ACC112 (cell line): ENCODE measurements around the gene NTM.

Experiments
- H2AFZ ChIP-seq: fragments of 200-600 bp; sonication (generic); one replicate; pipeline ENCODE4 v1.6.0; 2017; ENCODE audit warnings: antibody characterized with exemption, low read length; ENCODE audit not compliant: unreplicated experiment
- H3K27ac ChIP-seq: fragments of 200-600 bp; sonication (generic); 2 replicates; pipeline ENCODE4 v1.5.1; 2014; ENCODE audit warnings: low read depth, mild to moderate bottlenecking, antibody characterized with exemption, low read length, moderate library complexity
- H3K27me3 ChIP-seq: fragments of 200-600 bp; sonication (generic); 2 replicates; pipeline ENCODE4 v1.6.1; 2014; ENCODE audit warnings: mild to moderate bottlenecking, antibody characterized with exemption, low read length, moderate library complexity, mixed read lengths; ENCODE audit not compliant: insufficient read depth
- H3K36me3 ChIP-seq: fragments of 200-600 bp; sonication (generic); 2 replicates; pipeline ENCODE4 v1.6.1; 2016; ENCODE audit warnings: mild to moderate bottlenecking, antibody characterized with exemption, low read length, moderate library complexity, mixed read lengths; ENCODE audit not compliant: insufficient read depth
- H3K4me1 ChIP-seq: fragments of 200-600 bp; sonication (generic); one replicate; pipeline ENCODE4 v1.6.1; 2016; ENCODE audit warnings: low read length, mixed read lengths; ENCODE audit not compliant: insufficient read depth, unreplicated experiment, control insufficient read depth
- H3K4me3 ChIP-seq: fragments of 200-600 bp; sonication (generic); 2 replicates; pipeline ENCODE4 v1.5.1; 2014; ENCODE audit warnings: mild to moderate bottlenecking, low read depth, low read length
- H3K79me2 ChIP-seq: fragments of 200-600 bp; sonication (generic); one replicate; pipeline ENCODE4 v1.6.0; 2016; ENCODE audit warnings: low read length; ENCODE audit not compliant: control insufficient read depth, unreplicated experiment, insufficient read depth

NTM gene

GRCh38 chr11:131633921-131634715 is 263.7 kb downstream of the NTM start:
- Histone ChIP-seq H3K27ac (no peak overlapping the region), H3K4me3 (no peak overlapping the region), H3K79me2 (no peaks in the 10 kb centered on the region), H3K4me1 (no peaks in the 10 kb centered on the region), H3K36me3 (no peaks in the 10 kb centered on the region), H3K27me3 (peaks cover 18% of the 10 kb centered on the region; the same call in 1 of the 2 replicates), H2AFZ (no peak overlapping the region)

GRCh38 chr11:131637469-131638175 is 267.2 kb downstream of the NTM start:
- Histone ChIP-seq H3K4me1 (no peaks in the 10 kb centered on the region), H2AFZ (no peak overlapping the region), H3K36me3 (no peaks in the 10 kb centered on the region), H3K27me3 (peaks cover 3% of the 10 kb centered on the region; the same call in 1 of the 2 replicates), H3K79me2 (no peaks in the 10 kb centered on the region), H3K27ac (no peak overlapping the region), H3K4me3 (no peak overlapping the region)

GRCh38 chr11:131638889-131639288 is 268.5 kb downstream of the NTM start:
- H2AFZ ChIP-seq: no peak overlapping the region
- no peak overlapping the region for H3K4me3 ChIP-seq
- H3K27me3 ChIP-seq: peaks cover 3% of the 10 kb centered on the region; the same call in 1 of the 2 replicates
- H3K36me3 ChIP-seq: no peaks in the 10 kb centered on the region
- no peak overlapping the region for H3K27ac ChIP-seq
- H3K4me1 ChIP-seq: no peaks in the 10 kb centered on the region
- no peaks in the 10 kb centered on the region for H3K79me2 ChIP-seq

- no peak overlapping the region for H3K27ac ChIP-seq
- H2AFZ ChIP-seq: no peak overlapping the region
- no peak overlapping the region for H3K4me3 ChIP-seq
- H3K36me3 ChIP-seq: no peaks in the 10 kb centered on the region
- no peaks in the 10 kb centered on the region for H3K4me1 ChIP-seq
- H3K79me2 ChIP-seq: no peaks in the 10 kb centered on the region
- no peaks in the 10 kb centered on the region for H3K27me3 ChIP-seq
Measured at GRCh38 chr11:131640320-131640719, 269.9 kb downstream of the NTM start.

DNA sequence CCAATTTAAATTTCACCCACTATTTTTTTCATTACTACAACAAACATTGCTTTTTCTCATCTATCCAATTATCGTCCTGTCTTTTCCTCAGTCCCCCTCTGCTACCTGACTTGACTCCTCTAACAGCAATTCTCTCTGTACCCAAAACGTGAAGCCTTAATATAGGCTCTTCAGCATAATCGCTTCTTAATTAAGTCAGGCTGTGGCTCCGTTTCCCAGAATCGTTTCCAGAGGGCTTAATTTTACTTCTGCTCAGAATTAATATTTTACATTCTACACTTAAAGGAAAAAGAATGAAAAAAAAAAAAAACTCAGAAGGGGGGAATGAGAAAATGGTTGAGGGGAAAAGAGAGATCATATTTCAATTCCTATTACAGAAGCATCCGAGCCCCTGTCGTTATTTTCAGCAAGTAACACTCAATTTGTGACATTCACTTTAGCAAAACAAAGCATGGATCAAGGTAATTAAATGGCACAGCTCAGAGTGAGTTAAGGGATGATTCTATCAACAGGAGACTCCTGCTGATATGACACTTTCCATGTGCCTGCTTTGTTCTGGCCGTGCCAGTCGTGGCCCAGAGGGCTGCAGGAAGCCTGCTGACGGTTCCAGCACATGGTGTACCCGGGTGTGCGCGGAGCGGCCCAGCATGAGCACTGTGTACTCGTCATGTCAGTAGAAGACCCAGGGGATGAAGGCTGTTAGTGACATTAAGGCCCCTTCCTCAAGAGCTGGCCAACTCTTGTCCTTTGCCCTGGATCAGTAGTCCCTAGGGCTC is 272.5 kb downstream of the NTM start:
- no peak overlapping the region for H3K27ac ChIP-seq
- H2AFZ ChIP-seq: no peak overlapping the region
- H3K4me1 ChIP-seq: no peaks in the 10 kb centered on the region
- H3K27me3 ChIP-seq: peaks cover 4% of the 10 kb centered on the region; the same call in 1 of the 2 replicates
- H3K36me3 ChIP-seq: no peaks in the 10 kb centered on the region
- no peak overlapping the region for H3K4me3 ChIP-seq
- H3K79me2 ChIP-seq: no peaks in the 10 kb centered on the region

GRCh38 chr11:131644204-131644795 is 273.9 kb downstream of the NTM start:
- peaks cover 10% of the 10 kb centered on the region; the same call in 1 of the 2 replicates for H3K27me3 ChIP-seq
- no peak overlapping the region for H2AFZ ChIP-seq
- no peaks in the 10 kb centered on the region for H3K36me3 ChIP-seq
- no peak overlapping the region for H3K4me3 ChIP-seq
- no peaks in the 10 kb centered on the region for H3K4me1 ChIP-seq
- H3K79me2 ChIP-seq: no peaks in the 10 kb centered on the region
- no peak overlapping the region for H3K27ac ChIP-seq

- H3K79me2 ChIP-seq: no peaks in the 10 kb centered on the region
- no peaks in the 10 kb centered on the region for H3K36me3 ChIP-seq
- H3K27ac ChIP-seq: no peak overlapping the region
- H2AFZ ChIP-seq: no peak overlapping the region
- H3K4me3 ChIP-seq: no peak overlapping the region
- peaks cover 10% of the 10 kb centered on the region; the same call in 1 of the 2 replicates for H3K27me3 ChIP-seq
- no peaks in the 10 kb centered on the region for H3K4me1 ChIP-seq
Measured at GRCh38 chr11:131645237-131645636, 274.8 kb downstream of the NTM start.

- Histone ChIP-seq H3K4me3 (no peak overlapping the region), H2AFZ (no peak overlapping the region), H3K4me1 (no peaks in the 10 kb centered on the region), H3K36me3 (no peaks in the 10 kb centered on the region), H3K27me3 (peaks cover 10% of the 10 kb centered on the region; the same call in 1 of the 2 replicates), H3K79me2 (no peaks in the 10 kb centered on the region), H3K27ac (no peak overlapping the region)
Measured at GRCh38 chr11:131649856-131650255, 279.4 kb downstream of the NTM start.

DNA sequence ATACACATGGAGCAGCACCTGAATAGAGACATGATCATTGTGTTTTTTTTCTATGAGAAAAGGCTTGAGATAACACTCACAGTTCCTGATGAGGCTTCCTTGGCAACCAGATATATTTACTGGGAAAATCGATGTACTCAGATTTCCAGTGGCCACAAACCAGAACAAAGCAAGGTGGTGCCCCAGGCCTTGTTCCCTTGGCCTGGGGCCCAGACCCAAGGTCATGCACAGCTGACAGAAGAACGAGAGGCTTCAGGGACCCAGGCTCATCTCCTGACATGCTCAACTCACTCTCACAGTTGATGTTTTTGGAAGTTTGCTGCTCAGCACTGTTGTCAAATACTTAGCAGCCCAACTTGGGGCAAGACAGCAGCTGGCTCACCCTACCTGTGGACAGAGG is 281.8 kb downstream of the NTM start:
- Histone ChIP-seq H3K27ac (no peak overlapping the region), H3K79me2 (no peaks in the 10 kb centered on the region), H3K36me3 (no peaks in the 10 kb centered on the region), H3K4me1 (no peaks in the 10 kb centered on the region), H2AFZ (no peak overlapping the region), H3K27me3 (peaks cover 6% of the 10 kb centered on the region; the same call in 1 of the 2 replicates), H3K4me3 (no peak overlapping the region)

- Histone ChIP-seq H3K36me3 (no peaks in the 10 kb centered on the region), H3K27me3 (peaks cover 6% of the 10 kb centered on the region; the same call in 1 of the 2 replicates), H3K79me2 (no peaks in the 10 kb centered on the region), H2AFZ (no peak overlapping the region), H3K4me3 (no peak overlapping the region), H3K27ac (no peak overlapping the region), H3K4me1 (no peaks in the 10 kb centered on the region)
Measured at GRCh38 chr11:131653260-131653659, 282.8 kb downstream of the NTM start.
